ENCODE measurements around the gene WARS2.
A peak's percentile ranks its signal among the peaks of the same experiment; 100 is the strongest.

WARS2 gene

DNA sequence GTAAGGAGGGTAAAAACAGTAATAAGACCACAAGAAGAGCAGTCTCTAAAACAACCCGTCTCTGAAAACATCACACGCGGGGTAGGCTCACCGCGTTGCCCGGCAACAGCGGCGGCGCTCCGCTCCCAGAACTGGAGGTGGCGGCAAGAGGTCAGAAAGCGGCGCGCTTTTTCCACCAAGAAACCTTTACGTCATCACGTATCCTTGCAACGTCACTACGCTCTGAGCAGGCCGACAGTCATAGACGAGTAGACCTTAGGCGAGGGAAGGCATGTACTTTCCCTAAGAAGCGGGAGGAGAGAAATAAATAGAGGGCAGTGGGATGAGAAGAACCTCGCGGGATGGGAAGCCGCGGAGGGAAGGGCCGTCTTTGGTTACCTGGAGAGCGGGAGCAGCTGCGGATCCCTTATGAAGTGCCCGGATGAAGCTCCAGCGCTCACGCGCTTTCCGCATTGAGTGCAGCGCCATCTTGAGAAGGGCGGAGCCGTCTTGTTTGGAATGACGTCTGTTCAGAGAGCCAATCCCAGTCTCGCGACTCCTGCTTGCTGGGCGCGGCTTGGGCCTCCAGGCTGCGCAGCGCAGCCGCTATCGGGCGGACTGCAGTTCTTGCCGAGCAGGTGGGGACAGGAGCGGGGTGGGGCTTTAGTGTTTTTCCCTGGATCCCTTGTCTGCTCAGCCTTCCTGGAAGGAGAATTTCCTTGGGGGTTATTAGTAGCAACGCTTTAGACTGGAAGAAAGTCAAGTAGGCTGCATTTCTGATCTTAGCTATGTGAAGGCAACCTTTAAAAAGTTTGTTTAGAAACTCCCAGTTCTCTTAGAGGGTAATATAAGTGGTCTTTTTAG, at the start of gene WARS2:
TSS of gene WARS2 (minus strand) at position 477 of the 843 bp plus-strand sequence. CDS start at position 468, 9 bp downstream.
- no peaks in the 10 kb centered on the region for H3K9me3 ChIP-seq (ENCODE audit: severe bottlenecking)
- H3K27me3 ChIP-seq (ENCODE audit: insufficient read depth, poor library complexity, severe bottlenecking) = no peaks in the 10 kb centered on the region
- peak within 1 kb of the TSS; percentile 51 for H3K4me3 ChIP-seq (ENCODE audit: severe bottlenecking)
- peaks cover 8% of the 10 kb centered on the region; the same call in 1 of the 2 replicates for H3K36me3 ChIP-seq (ENCODE audit: low read depth)
- TF ChIP-seq, protein P1, sequence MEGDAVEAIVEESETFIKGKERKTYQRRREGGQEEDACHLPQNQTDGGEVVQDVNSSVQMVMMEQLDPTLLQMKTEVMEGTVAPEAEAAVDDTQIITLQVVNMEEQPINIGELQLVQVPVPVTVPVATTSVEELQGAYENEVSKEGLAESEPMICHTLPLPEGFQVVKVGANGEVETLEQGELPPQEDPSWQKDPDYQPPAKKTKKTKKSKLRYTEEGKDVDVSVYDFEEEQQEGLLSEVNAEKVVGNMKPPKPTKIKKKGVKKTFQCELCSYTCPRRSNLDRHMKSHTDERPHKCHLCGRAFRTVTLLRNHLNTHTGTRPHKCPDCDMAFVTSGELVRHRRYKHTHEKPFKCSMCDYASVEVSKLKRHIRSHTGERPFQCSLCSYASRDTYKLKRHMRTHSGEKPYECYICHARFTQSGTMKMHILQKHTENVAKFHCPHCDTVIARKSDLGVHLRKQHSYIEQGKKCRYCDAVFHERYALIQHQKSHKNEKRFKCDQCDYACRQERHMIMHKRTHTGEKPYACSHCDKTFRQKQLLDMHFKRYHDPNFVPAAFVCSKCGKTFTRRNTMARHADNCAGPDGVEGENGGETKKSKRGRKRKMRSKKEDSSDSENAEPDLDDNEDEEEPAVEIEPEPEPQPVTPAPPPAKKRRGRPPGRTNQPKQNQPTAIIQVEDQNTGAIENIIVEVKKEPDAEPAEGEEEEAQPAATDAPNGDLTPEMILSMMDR (IDR thresholded peaks at IDR 0.05; ENCODE audit: poor library complexity, severe bottlenecking) = no peak
- ATAC-seq (ENCODE audit: low read depth) (peak; percentile 97), DNase-seq (ENCODE audit: low spot score) (peak; percentile 94)
- peaks cover 19% of the 10 kb centered on the region for H3K4me1 ChIP-seq (ENCODE audit: insufficient read depth, poor library complexity, severe bottlenecking)
- H3K27ac ChIP-seq (ENCODE audit: poor library complexity, severe bottlenecking) = peak within 1 kb of the TSS; percentile 62

GRCh38 chr1:119188926-119189325, 48.5 kb upstream of the WARS2 start:
- Histone ChIP-seq H3K27me3 (ENCODE audit: insufficient read depth, poor library complexity, severe bottlenecking) (no peaks in the 10 kb centered on the region), H3K4me3 (ENCODE audit: severe bottlenecking) (no peak overlapping the region), H3K27ac (ENCODE audit: poor library complexity, severe bottlenecking) (no peak overlapping the region), H3K9me3 (ENCODE audit: severe bottlenecking) (no peaks in the 10 kb centered on the region), H3K4me1 (ENCODE audit: insufficient read depth, poor library complexity, severe bottlenecking) (no peaks in the 10 kb centered on the region), H3K36me3 (ENCODE audit: low read depth) (no peaks in the 10 kb centered on the region)
- DNase-seq (ENCODE audit: low spot score) = no peak
- no peak for ATAC-seq (ENCODE audit: low read depth)
- TF ChIP-seq, protein P1 (IDR thresholded peaks at IDR 0.05; ENCODE audit: poor library complexity, severe bottlenecking) = no peak

GRCh38 chr1:119187416-119187815, 47.0 kb upstream of the WARS2 start:
- Histone ChIP-seq H3K4me3 (ENCODE audit: severe bottlenecking) (no peak overlapping the region), H3K27ac (ENCODE audit: poor library complexity, severe bottlenecking) (no peak overlapping the region), H3K4me1 (ENCODE audit: insufficient read depth, poor library complexity, severe bottlenecking) (no peaks in the 10 kb centered on the region), H3K9me3 (ENCODE audit: severe bottlenecking) (no peaks in the 10 kb centered on the region), H3K27me3 (ENCODE audit: insufficient read depth, poor library complexity, severe bottlenecking) (no peaks in the 10 kb centered on the region), H3K36me3 (ENCODE audit: low read depth) (no peaks in the 10 kb centered on the region)
- ATAC-seq (ENCODE audit: low read depth) = no peak
- no peak for DNase-seq (ENCODE audit: low spot score)
- TF ChIP-seq, protein P1 (IDR thresholded peaks at IDR 0.05; ENCODE audit: poor library complexity, severe bottlenecking) = no peak

GRCh38 chr1:119186471-119186870, 46.0 kb upstream of the WARS2 start:
- ATAC-seq (ENCODE audit: low read depth) = no peak
- Histone ChIP-seq H3K36me3 (ENCODE audit: low read depth) (no peaks in the 10 kb centered on the region), H3K9me3 (ENCODE audit: severe bottlenecking) (no peaks in the 10 kb centered on the region), H3K4me3 (ENCODE audit: severe bottlenecking) (no peak overlapping the region), H3K27me3 (ENCODE audit: insufficient read depth, poor library complexity, severe bottlenecking) (no peaks in the 10 kb centered on the region), H3K4me1 (ENCODE audit: insufficient read depth, poor library complexity, severe bottlenecking) (no peaks in the 10 kb centered on the region), H3K27ac (ENCODE audit: poor library complexity, severe bottlenecking) (no peak overlapping the region)
- DNase-seq (ENCODE audit: low spot score) = no peak
- TF ChIP-seq, protein P1 (IDR thresholded peaks at IDR 0.05; ENCODE audit: poor library complexity, severe bottlenecking) = no peak

DNA sequence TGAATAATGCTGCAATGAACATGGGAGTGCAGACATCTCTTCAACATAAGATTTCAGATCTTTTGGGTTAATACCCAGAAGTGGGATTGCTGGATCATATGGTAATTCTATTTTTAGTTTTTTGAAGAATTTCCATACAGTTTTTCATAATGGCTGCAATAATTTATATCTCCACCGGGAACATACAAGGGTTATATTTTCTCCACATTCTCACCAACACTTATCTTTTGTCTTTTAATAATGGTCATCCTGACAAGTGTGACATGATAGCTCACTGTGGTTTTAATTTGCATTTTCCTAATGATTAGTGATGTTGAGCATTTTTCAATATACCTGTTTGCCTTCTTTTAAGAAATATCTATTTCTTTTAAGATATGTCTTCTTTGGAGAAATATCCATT, 44.5 kb upstream of the WARS2 start:
- no peaks in the 10 kb centered on the region for H3K27me3 ChIP-seq (ENCODE audit: insufficient read depth, poor library complexity, severe bottlenecking)
- DNase-seq (ENCODE audit: low spot score) (no peak), ATAC-seq (ENCODE audit: low read depth) (no peak)
- no peaks in the 10 kb centered on the region for H3K36me3 ChIP-seq (ENCODE audit: low read depth)
- TF ChIP-seq, protein P1 (IDR thresholded peaks at IDR 0.05; ENCODE audit: poor library complexity, severe bottlenecking) = no peak
- H3K4me3 ChIP-seq (ENCODE audit: severe bottlenecking) = no peak overlapping the region
- no peaks in the 10 kb centered on the region for H3K9me3 ChIP-seq (ENCODE audit: severe bottlenecking)
- no peak overlapping the region for H3K27ac ChIP-seq (ENCODE audit: poor library complexity, severe bottlenecking)
- H3K4me1 ChIP-seq (ENCODE audit: insufficient read depth, poor library complexity, severe bottlenecking) = no peaks in the 10 kb centered on the region

Measured in RWPE2 (cell line).